DND-41 (cell line): ENCODE results near the gene ATP6V1F.

Source experiments
- ATAC-seq: fragments of 200-7000 bp; cut with Tn5 transposase; 3 replicates; pipeline ENCODE4 v1.9.1; 2021; ENCODE audit warnings: low read depth; ENCODE audit not compliant: insufficient read depth
- DNase-seq: peaks from one replicate; pipeline ENCODE4 v3.0.0-alpha.2; 2020
- H2AFZ ChIP-seq: 2 replicates; pipeline ENCODE4 v1.6.0; 2012; ENCODE audit warnings: low read depth, low read length
- H3K27ac ChIP-seq: 2 replicates; pipeline ENCODE4 v1.5.1; 2012; ENCODE audit warnings: low read length, inconsistent platforms
- H3K27me3 ChIP-seq: fragments of 200-600 bp; sonication (generic); 2 replicates; pipeline ENCODE4 v1.6.0; 2012; ENCODE audit warnings: low read length, mild to moderate bottlenecking, inconsistent platforms; ENCODE audit not compliant: insufficient read depth, poor library complexity
- H3K36me3 ChIP-seq: 2 replicates; pipeline ENCODE4 v1.5.1; 2012; ENCODE audit warnings: low read length, inconsistent platforms; ENCODE audit not compliant: insufficient read depth
- H3K4me1 ChIP-seq: 2 replicates; pipeline ENCODE4 v1.5.1; 2012; ENCODE audit warnings: mild to moderate bottlenecking, low read length; ENCODE audit not compliant: insufficient read depth
- H3K4me2 ChIP-seq: 2 replicates; pipeline ENCODE4 v1.6.0; 2012; ENCODE audit warnings: mild to moderate bottlenecking, moderate library complexity, low read length, inconsistent platforms; ENCODE audit not compliant: insufficient read depth
- H3K4me3 ChIP-seq, 2 experiments: fragments of 200-600 bp in 1 of 2; shearing (Covaris generic) in 1 of 2; 2 replicates each; pipeline ENCODE4 v1.5.1; 2012 to 2016; ENCODE audit warnings: inconsistent platforms in 2 of 2, low read length in 2 of 2, mild to moderate bottlenecking in 2 of 2, low read depth in 1 of 2, moderate library complexity in 1 of 2
- H3K79me2 ChIP-seq: 2 replicates; pipeline ENCODE4 v1.6.0; 2012; ENCODE audit warnings: low read length, inconsistent platforms; ENCODE audit not compliant: insufficient read depth
- H3K9ac ChIP-seq: 2 replicates; pipeline ENCODE4 v1.6.0; 2012; ENCODE audit warnings: low read depth, mild to moderate bottlenecking, inconsistent platforms, low read length, moderate library complexity
- H3K9me3 ChIP-seq: 2 replicates; pipeline ENCODE4 v1.5.1; 2012; ENCODE audit warnings: low read length, moderate library complexity, mild to moderate bottlenecking, inconsistent platforms; ENCODE audit not compliant: insufficient read depth, severe bottlenecking
- H4K20me1 ChIP-seq: 2 replicates; pipeline ENCODE4 v1.6.0; 2012; ENCODE audit warnings: low read length; ENCODE audit not compliant: insufficient read depth
- CTCF ChIP-seq: IDR thresholded peaks from 2 replicates; pipeline ENCODE4 v1.5.1; 2012; ENCODE audit warnings: borderline replicate concordance, low read length, moderate library complexity, mild to moderate bottlenecking; ENCODE audit not compliant: poor library complexity, severe bottlenecking; ENCODE audit errors: extremely low read depth
- EZH2 ChIP-seq: IDR thresholded peaks from 3 replicates; pipeline ENCODE4 v1.6.1; 2012; ENCODE audit warnings: borderline replicate concordance, low read depth, mild to moderate bottlenecking, moderate library complexity, low read length, inconsistent platforms; ENCODE audit not compliant: severe bottlenecking

ATP6V1F gene

GRCh38 chr7:128833946-128834325, 28.7 kb upstream of the ATP6V1F start:
- no peak overlapping the region for H3K4me3 ChIP-seq
- H3K4me1 ChIP-seq: no peaks in the 10 kb centered on the region
- TF ChIP-seq CTCF: no peak
- TF ChIP-seq EZH2: no peak
- DNase-seq (no peak), ATAC-seq (no peak)
- no peaks in the 10 kb centered on the region for H4K20me1 ChIP-seq
- H3K27me3 ChIP-seq: no peaks in the 10 kb centered on the region
- no peak overlapping the region for H3K9ac ChIP-seq
- no peak overlapping the region for H3K4me2 ChIP-seq
- no peaks in the 10 kb centered on the region for H3K79me2 ChIP-seq
- H3K36me3 ChIP-seq: no peaks in the 10 kb centered on the region
- H2AFZ ChIP-seq: no peak overlapping the region
- H3K27ac ChIP-seq: no peak overlapping the region
- no peaks in the 10 kb centered on the region for H3K9me3 ChIP-seq

DNA sequence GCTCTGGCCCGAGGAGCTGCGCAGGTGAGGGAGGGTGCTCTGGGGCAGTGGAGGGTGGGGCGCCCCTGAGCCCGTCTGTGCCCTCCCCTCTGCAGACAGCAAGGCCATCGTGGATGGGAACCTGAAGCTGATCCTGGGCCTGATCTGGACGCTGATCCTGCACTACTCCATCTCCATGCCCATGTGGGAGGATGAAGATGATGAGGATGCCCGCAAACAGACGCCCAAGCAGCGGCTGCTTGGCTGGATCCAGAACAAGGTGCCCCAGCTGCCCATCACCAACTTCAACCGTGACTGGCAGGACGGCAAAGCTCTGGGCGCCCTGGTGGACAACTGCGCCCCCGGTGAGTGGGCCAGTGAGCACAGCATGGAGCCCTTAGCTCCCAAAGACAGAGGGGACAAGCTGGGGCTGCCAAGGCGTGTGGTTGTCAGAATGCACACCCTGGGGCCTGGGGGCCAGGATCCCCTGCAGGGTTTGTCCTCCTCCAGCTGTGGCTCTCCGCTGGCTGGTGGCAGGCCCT, 27.4 kb upstream of the ATP6V1F start:
- H3K9me3 ChIP-seq: no peaks in the 10 kb centered on the region
- H3K27me3 ChIP-seq: no peaks in the 10 kb centered on the region
- no peak for DNase-seq
- H2AFZ ChIP-seq: no peak overlapping the region
- no peak overlapping the region for H3K9ac ChIP-seq
- H4K20me1 ChIP-seq: no peaks in the 10 kb centered on the region
- no peaks in the 10 kb centered on the region for H3K4me1 ChIP-seq
- no peaks in the 10 kb centered on the region for H3K36me3 ChIP-seq
- H3K79me2 ChIP-seq: no peaks in the 10 kb centered on the region
- H3K4me3 ChIP-seq: no peak overlapping the region
- H3K4me2 ChIP-seq: no peak overlapping the region
- ATAC-seq: no peak
- no peak overlapping the region for H3K27ac ChIP-seq
- TF ChIP-seq EZH2: no peak
- no peak for TF ChIP-seq CTCF

- DNase-seq (no peak), ATAC-seq (no peak)
- Histone ChIP-seq H3K36me3 (no peaks in the 10 kb centered on the region), H3K9me3 (no peaks in the 10 kb centered on the region), H3K4me1 (no peaks in the 10 kb centered on the region), H3K79me2 (no peaks in the 10 kb centered on the region), H3K27ac (no peak overlapping the region), H3K4me3 (no peak overlapping the region), H3K9ac (no peak overlapping the region), H4K20me1 (no peaks in the 10 kb centered on the region), H3K27me3 (no peaks in the 10 kb centered on the region), H3K4me2 (no peak overlapping the region), H2AFZ (no peak overlapping the region)
- TF ChIP-seq EZH2: no peak
- no peak for TF ChIP-seq CTCF
Observed at GRCh38 chr7:128835790-128836641, 26.6 kb upstream of the ATP6V1F start.
